ENCODE data around the gene C1QTNF7.

Gene C1QTNF7

DNA sequence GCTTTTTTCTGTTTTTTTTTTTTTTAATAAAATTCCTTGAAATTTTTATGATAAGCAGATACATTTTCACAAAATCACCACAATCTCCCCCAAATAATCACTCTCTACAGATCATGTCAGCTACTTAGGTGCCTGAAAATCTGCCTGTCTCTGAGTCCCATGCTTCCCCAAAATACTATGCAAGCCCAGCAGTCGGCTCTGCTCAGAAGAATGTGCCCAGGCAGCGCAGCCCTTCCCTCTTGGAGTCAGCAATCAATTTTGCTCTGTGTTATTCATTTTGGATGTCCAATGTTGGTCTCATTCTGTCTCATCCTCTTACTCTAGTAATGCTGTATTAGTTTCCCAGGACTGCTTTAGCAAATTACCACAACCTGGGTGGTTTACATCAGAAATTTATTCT is 24.9 kb upstream of the C1QTNF7 start:
- H3K27me3 ChIP-seq (ENCODE audit: insufficient read depth, low read depth), result no peaks in the 10 kb centered on the region
- H3K4me2 ChIP-seq, result no peak overlapping the region
- no peak overlapping the region for H2AFZ ChIP-seq (ENCODE audit: low read depth)
- H3K79me2 ChIP-seq (ENCODE audit: insufficient read depth, low read depth), result no peaks in the 10 kb centered on the region
- H3K4me3 ChIP-seq (IDR thresholded peaks at IDR 0.05; ENCODE audit: insufficient read depth, low read depth, low read length), result no peak overlapping the region
- TF ChIP-seq CTCF (conservative IDR thresholded peaks at IDR 0.05; ENCODE audit: low read depth, low read length), result no peak
- H3K9ac ChIP-seq, result no peak overlapping the region
- no peaks in the 10 kb centered on the region for H3K36me3 ChIP-seq (ENCODE audit: insufficient read depth)
- no peaks in the 10 kb centered on the region for H3K4me1 ChIP-seq (ENCODE audit: low read depth, poor library complexity, severe bottlenecking)
- H4K20me1 ChIP-seq (ENCODE audit: insufficient read depth), result no peaks in the 10 kb centered on the region
- no peak overlapping the region for H3K27ac ChIP-seq

- Histone ChIP-seq H3K27me3 (ENCODE audit: insufficient read depth, low read depth) (no peaks in the 10 kb centered on the region), H4K20me1 (ENCODE audit: insufficient read depth) (no peaks in the 10 kb centered on the region), H3K79me2 (ENCODE audit: insufficient read depth, low read depth) (no peaks in the 10 kb centered on the region), H3K36me3 (ENCODE audit: insufficient read depth) (no peaks in the 10 kb centered on the region), H3K4me2 (no peak overlapping the region), H3K4me3 (IDR thresholded peaks at IDR 0.05; ENCODE audit: insufficient read depth, low read depth, low read length) (no peak overlapping the region), H3K4me1 (ENCODE audit: low read depth, poor library complexity, severe bottlenecking) (no peaks in the 10 kb centered on the region), H3K9ac (no peak overlapping the region), H3K27ac (no peak overlapping the region), H2AFZ (ENCODE audit: low read depth) (no peak overlapping the region)
- TF ChIP-seq CTCF (conservative IDR thresholded peaks at IDR 0.05; ENCODE audit: low read depth, low read length), result no peak
These were observed 22.8 kb upstream of the C1QTNF7 start for GRCh38 chr4:15405018-15405417.

DNA sequence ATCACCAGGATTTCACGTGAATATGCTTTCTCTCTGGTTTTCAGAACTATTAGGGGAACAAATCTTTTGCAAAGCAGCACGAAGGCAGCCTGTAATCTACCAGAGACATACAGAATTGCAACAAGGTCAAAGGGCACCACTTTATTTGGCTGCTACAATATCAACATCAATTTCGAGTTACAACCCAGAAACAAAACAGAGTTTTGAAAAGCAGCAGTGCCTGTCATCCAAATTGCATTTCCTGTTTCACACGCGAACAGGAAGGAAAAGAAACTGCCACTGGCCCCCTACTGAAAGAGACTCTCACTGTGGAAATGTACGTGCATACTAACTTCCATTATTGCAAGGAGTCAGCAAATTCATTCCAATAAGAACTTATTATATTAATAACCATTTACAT is 17.1 kb upstream of the C1QTNF7 start:
- H3K4me2 ChIP-seq, result no peak overlapping the region
- no peaks in the 10 kb centered on the region for H3K4me1 ChIP-seq (ENCODE audit: low read depth, poor library complexity, severe bottlenecking)
- no peak overlapping the region for H3K9ac ChIP-seq
- no peak for TF ChIP-seq CTCF (conservative IDR thresholded peaks at IDR 0.05; ENCODE audit: low read depth, low read length)
- no peaks in the 10 kb centered on the region for H3K36me3 ChIP-seq (ENCODE audit: insufficient read depth)
- no peak overlapping the region for H3K4me3 ChIP-seq (IDR thresholded peaks at IDR 0.05; ENCODE audit: insufficient read depth, low read depth, low read length)
- H3K27ac ChIP-seq, result no peak overlapping the region
- H3K79me2 ChIP-seq (ENCODE audit: insufficient read depth, low read depth), result no peaks in the 10 kb centered on the region
- no peaks in the 10 kb centered on the region for H4K20me1 ChIP-seq (ENCODE audit: insufficient read depth)
- no peak overlapping the region for H2AFZ ChIP-seq (ENCODE audit: low read depth)
- H3K27me3 ChIP-seq (ENCODE audit: insufficient read depth, low read depth), result no peaks in the 10 kb centered on the region

DNA sequence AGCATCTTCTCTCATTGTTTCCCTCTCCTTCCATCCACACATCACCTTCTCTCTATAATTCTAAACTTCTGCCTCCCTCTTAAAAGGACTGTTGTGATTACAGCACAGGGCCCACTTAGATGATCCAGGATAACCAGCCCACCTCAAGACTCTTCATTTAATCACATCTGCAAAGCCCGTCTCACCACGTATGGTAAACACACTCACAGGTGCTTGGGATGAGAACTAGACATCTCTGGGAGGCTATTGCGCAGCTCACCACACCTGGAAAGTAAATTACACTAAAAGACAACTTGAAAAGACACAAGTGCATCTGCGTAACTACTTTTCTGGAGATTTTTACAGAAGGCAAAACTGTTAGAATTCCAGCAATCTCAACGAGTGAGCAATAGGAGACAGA is 15.4 kb upstream of the C1QTNF7 start:
- Histone ChIP-seq H3K36me3 (ENCODE audit: insufficient read depth) (no peaks in the 10 kb centered on the region), H3K4me1 (ENCODE audit: low read depth, poor library complexity, severe bottlenecking) (no peaks in the 10 kb centered on the region), H4K20me1 (ENCODE audit: insufficient read depth) (no peaks in the 10 kb centered on the region), H3K27me3 (ENCODE audit: insufficient read depth, low read depth) (no peaks in the 10 kb centered on the region), H3K9ac (no peak overlapping the region), H3K27ac (no peak overlapping the region), H2AFZ (ENCODE audit: low read depth) (no peak overlapping the region), H3K4me2 (no peak overlapping the region), H3K4me3 (IDR thresholded peaks at IDR 0.05; ENCODE audit: insufficient read depth, low read depth, low read length) (no peak overlapping the region), H3K79me2 (ENCODE audit: insufficient read depth, low read depth) (no peaks in the 10 kb centered on the region)
- no peak for TF ChIP-seq CTCF (conservative IDR thresholded peaks at IDR 0.05; ENCODE audit: low read depth, low read length)

Measured in KMS-11 (cell line).